H1 (cell line): Measurements from ENCODE around the gene GLRA1. TPM values are rescaled to one million over a fixed set of nuclear protein-coding genes. Genes with fewer than 3 reads are reported as not detected.

Source experiments
- CTCF ChIA-PET: fragments of 300-600 bp; sonication (Branson Sonifier 250); formaldehyde crosslinking; loops from one replicate; lab custom pipeline; 2021; ENCODE audit not compliant: partially characterized antibody; lab: Charles Lee
- POLR2A ChIA-PET: fragments of 300-600 bp; sonication (Branson Sonifier 250); formaldehyde crosslinking; loops from one replicate; lab custom pipeline; 2021; ENCODE audit warnings: inconsistent platforms; ENCODE audit not compliant: partially characterized antibody; lab: Charles Lee
- DNase-seq, 2 experiments: peaks; one replicate each; pipeline versions ENCODE4 v3.0.0 to v3.0.0-alpha.2; 2010 to 2022; ENCODE audit warnings: low spot score in 2 of 2, low read depth in 1 of 2, mixed read lengths in 1 of 2
- FAIRE-seq: peaks from 2 replicates; lab custom pipeline; 2011; peaks lifted over from hg19 to GRCh38; lab: Jason Lieb, UNC
- H2AFZ ChIP-seq: 2 replicates; pipeline ENCODE4 v1.8.1; 2012; ENCODE audit warnings: low read length, inconsistent platforms
- H2AK5ac ChIP-seq: 2 replicates; pipeline ENCODE4 v1.6.1; 2013; ENCODE audit warnings: low read depth, low read length
- H2BK120ac ChIP-seq: replicated peaks from 2 replicates; pipeline ENCODE3; 2013; ENCODE audit warnings: low read depth, low read length, inconsistent platforms
- H2BK12ac ChIP-seq: 2 replicates; pipeline ENCODE4 v1.6.1; 2013; ENCODE audit warnings: low read depth, low read length
- H2BK15ac ChIP-seq: 2 replicates; pipeline ENCODE4 v1.6.1; 2013; ENCODE audit warnings: low read length
- H2BK20ac ChIP-seq: 2 replicates; pipeline ENCODE4 v1.6.1; 2013; ENCODE audit warnings: low read length
- H2BK5ac ChIP-seq: 2 replicates; pipeline ENCODE4 v1.6.1; 2013; ENCODE audit warnings: low read depth, low read length
- H3K14ac ChIP-seq: 2 replicates; pipeline ENCODE4 v1.6.1; 2013; ENCODE audit warnings: inconsistent platforms; ENCODE audit not compliant: insufficient read length
- H3K18ac ChIP-seq: 2 replicates; pipeline ENCODE4 v1.6.1; 2013; ENCODE audit warnings: low read length; ENCODE audit errors: extremely low read depth
- H3K23ac ChIP-seq: 2 replicates; pipeline ENCODE4 v1.6.1; 2013; ENCODE audit warnings: inconsistent platforms; ENCODE audit not compliant: insufficient read length
- H3K23me2 ChIP-seq: 2 replicates; pipeline ENCODE4 v1.6.1; 2013; ENCODE audit warnings: low read depth, low read length
- H3K27ac ChIP-seq: 2 replicates; pipeline ENCODE4 v1.6.1; 2011; ENCODE audit warnings: low read depth, low read length, inconsistent platforms
- H3K27me3 ChIP-seq, 4 experiments: replicated peaks in 1 of 4; 1 replicate in 1 of 4; 2 replicates in 3 of 4; pipeline versions ENCODE4 v1.6.1 to v1.8.1; 2011 to 2013; ENCODE audit warnings: low read length in 3 of 4, mild to moderate bottlenecking in 3 of 4, inconsistent platforms in 2 of 4, mixed read lengths in 2 of 4, moderate library complexity in 1 of 4; ENCODE audit not compliant: control insufficient read depth in 3 of 4, insufficient read depth in 3 of 4; ENCODE audit errors: extremely low read depth in 1 of 4
- H3K36me3 ChIP-seq, 4 experiments: 2 replicates each; pipeline versions ENCODE4 v1.6.1 to v1.8.1; 2011 to 2013; ENCODE audit warnings: mild to moderate bottlenecking in 4 of 4, low read length in 3 of 4, moderate library complexity in 2 of 4, control low read depth in 1 of 4, inconsistent platforms in 1 of 4; ENCODE audit not compliant: insufficient read depth in 4 of 4, control insufficient read depth in 2 of 4
- H3K4ac ChIP-seq: replicated peaks from 2 replicates; pipeline ENCODE3; 2013; ENCODE audit warnings: low read length, low read depth, mixed read lengths, inconsistent platforms; ENCODE audit not compliant: insufficient read length
- H3K4me1 ChIP-seq, 4 experiments: replicated peaks in 1 of 4; 1 replicate in 1 of 4; 2 replicates in 3 of 4; pipeline versions ENCODE4 v1.6.1 to v1.8.1; 2011 to 2013; ENCODE audit warnings: low read length in 3 of 4, inconsistent platforms in 2 of 4, mixed read lengths in 1 of 4; ENCODE audit not compliant: insufficient read depth in 4 of 4, control insufficient read depth in 3 of 4
- H3K4me2 ChIP-seq, 2 experiments: 2 replicates each; pipeline versions ENCODE4 v1.6.1 to v1.8.1; 2011 to 2013; ENCODE audit warnings: low read depth in 2 of 2, low read length in 2 of 2, control low read depth in 1 of 2, inconsistent platforms in 1 of 2, mild to moderate bottlenecking in 1 of 2; ENCODE audit not compliant: insufficient read depth in 1 of 2
- H3K4me3 ChIP-seq, 4 experiments: fragments of 200-600, 300-600 bp in 1 of 4; sonication (generic), shearing (Covaris generic), sonication (Bioruptor Twin) in 1 of 4; 2 replicates each; pipeline versions ENCODE4 v1.5.1 to v1.8.1; 2011 to 2016; ENCODE audit warnings: low read length in 4 of 4, low read depth in 3 of 4, control low read depth in 2 of 4, inconsistent platforms in 2 of 4, mild to moderate bottlenecking in 2 of 4, mixed read lengths in 1 of 4, moderate library complexity in 1 of 4; ENCODE audit not compliant: insufficient read depth in 2 of 4; ENCODE audit errors: extremely low read depth in 1 of 4
- H3K56ac ChIP-seq: replicated peaks from 2 replicates; pipeline ENCODE3; 2013; ENCODE audit warnings: low read depth, mild to moderate bottlenecking, mixed read lengths, low read length, inconsistent platforms; ENCODE audit not compliant: insufficient read length
- H3K79me1 ChIP-seq: 2 replicates; pipeline ENCODE4 v1.6.1; 2013; ENCODE audit warnings: low read depth, low read length, control low read depth
- H3K79me2 ChIP-seq, 2 experiments: 2 replicates each; pipeline versions ENCODE4 v1.6.1 to v1.8.1; 2012 to 2013; ENCODE audit warnings: low read length in 2 of 2, mild to moderate bottlenecking in 2 of 2, inconsistent platforms in 1 of 2; ENCODE audit not compliant: insufficient read depth in 2 of 2, control insufficient read depth in 1 of 2
- H3K9ac ChIP-seq, 4 experiments: replicated peaks in 1 of 4; 1 replicate in 1 of 4; 2 replicates in 3 of 4; pipeline versions ENCODE4 v1.6.1 to v1.8.1; 2011 to 2013; ENCODE audit warnings: low read depth in 3 of 4, low read length in 3 of 4, control low read depth in 2 of 4, mild to moderate bottlenecking in 2 of 4, moderate library complexity in 2 of 4, inconsistent platforms in 1 of 4; ENCODE audit errors: extremely low read depth in 1 of 4
- H3K9me3 ChIP-seq, 2 experiments: 2 replicates each; pipeline versions ENCODE4 v1.6.1 to v1.8.1; 2012 to 2013; ENCODE audit warnings: mild to moderate bottlenecking in 2 of 2, moderate library complexity in 2 of 2, control low read depth in 1 of 2, inconsistent platforms in 1 of 2, low read depth in 1 of 2, low read length in 1 of 2, mixed read lengths in 1 of 2; ENCODE audit not compliant: insufficient read depth in 2 of 2
- H4K20me1 ChIP-seq, 2 experiments: replicated peaks in 1 of 2; 2 replicates each; pipeline versions ENCODE3 to v1.8.1; 2011 to 2013; ENCODE audit warnings: inconsistent platforms in 2 of 2, low read length in 2 of 2, mild to moderate bottlenecking in 1 of 2; ENCODE audit not compliant: insufficient read depth in 2 of 2, control insufficient read depth in 1 of 2
- H4K5ac ChIP-seq: 2 replicates; pipeline ENCODE4 v1.6.1; 2013; ENCODE audit warnings: low read length, low read depth, mixed read lengths, inconsistent platforms; ENCODE audit not compliant: insufficient read length
- H4K8ac ChIP-seq: 2 replicates; pipeline ENCODE4 v1.8.0; 2013; ENCODE audit warnings: mild to moderate bottlenecking, moderate library complexity, low read length, inconsistent platforms; ENCODE audit not compliant: insufficient read depth; ENCODE audit errors: extremely low read depth
- H4K91ac ChIP-seq: replicated peaks from 2 replicates; pipeline ENCODE3; 2013; ENCODE audit warnings: low read length, mixed read lengths, inconsistent platforms; ENCODE audit not compliant: insufficient read length
- ATF2 ChIP-seq: IDR thresholded peaks from 2 replicates; pipeline ENCODE4 v1.6.1; 2012; ENCODE audit warnings: low read length, inconsistent platforms
- FOSL1 ChIP-seq: IDR thresholded peaks from 2 replicates; pipeline ENCODE4 v1.6.1; 2011; ENCODE audit warnings: mild to moderate bottlenecking, low read depth, low read length, moderate library complexity; ENCODE audit not compliant: insufficient read depth
- GABPA ChIP-seq: IDR thresholded peaks from 2 replicates; pipeline ENCODE4 v1.6.1; 2011; ENCODE audit warnings: mild to moderate bottlenecking, low read length, moderate library complexity, borderline replicate concordance; ENCODE audit not compliant: insufficient read depth
- HDAC6 ChIP-seq: IDR thresholded peaks from one replicate; pipeline ENCODE4 v1.7.1; 2012; ENCODE audit warnings: low read depth, mild to moderate bottlenecking, inconsistent platforms, low read length, moderate library complexity
- JUN ChIP-seq: IDR thresholded peaks from 2 replicates; pipeline ENCODE4 v1.6.1; 2011; ENCODE audit warnings: low read depth, mild to moderate bottlenecking, improper control_type of control experiment, low read length
- MAFK ChIP-seq: IDR thresholded peaks from 2 replicates; pipeline ENCODE4 v1.6.1; 2012; ENCODE audit warnings: low read depth, mild to moderate bottlenecking, improper control_type of control experiment, low read length
- MAX ChIP-seq: IDR thresholded peaks from 2 replicates; pipeline ENCODE4 v1.6.1; 2012; ENCODE audit warnings: inconsistent platforms
- NRF1 ChIP-seq: IDR thresholded peaks from 2 replicates; pipeline ENCODE4 v1.6.1; 2011; ENCODE audit warnings: mild to moderate bottlenecking, low read depth, low read length, improper control_type of control experiment
- POLR2AphosphoS5 ChIP-seq: IDR thresholded peaks from 2 replicates; pipeline ENCODE4 v1.6.1; 2011; ENCODE audit warnings: low read depth, low read length
- SAP30 ChIP-seq: fragments of 300-600 bp; sonication (generic); IDR thresholded peaks from 2 replicates; pipeline ENCODE4 v1.7.1; 2012; ENCODE audit warnings: low read length, moderate library complexity, mild to moderate bottlenecking, inconsistent platforms; ENCODE audit not compliant: insufficient read depth, insufficient replicate concordance
- SP1 ChIP-seq: IDR thresholded peaks from 2 replicates; pipeline ENCODE4 v1.6.1; 2011; ENCODE audit warnings: low read depth, low read length
- TBP ChIP-seq: IDR thresholded peaks from 2 replicates; pipeline ENCODE4 v1.6.1; 2011; ENCODE audit warnings: low read depth, low read length, improper control_type of control experiment
- YY1 ChIP-seq: IDR thresholded peaks from 2 replicates; pipeline ENCODE4 v1.6.1; 2011; ENCODE audit warnings: low read depth, mild to moderate bottlenecking, low read length
- WGBS, 2 experiments: shearing (Covaris generic) in 1 of 2; methylation state at CpG; one replicate each; pipeline versions ENCODE4 v1.1.6 to v1.1.7; 2013 to 2015; ENCODE audit warnings: low lambda C conversion rate in 2 of 2, mixed read lengths in 2 of 2, inconsistent platforms in 1 of 2, low coverage in 1 of 2, missing lambda C conversion rate in 1 of 2; ENCODE audit not compliant: insufficient replicate concordance in 2 of 2, insufficient coverage in 1 of 2, insufficient read length in 1 of 2; ENCODE audit errors: extremely low coverage in 1 of 2, missing lambda C conversion rate in 1 of 2; 5-methylcytosine and 5-hydroxymethylcytosine counted together
- polyA plus RNA-seq, 7 experiments: library from polyadenylated mRNA; depleted of rRNA in 3 of 7; stranded (reverse) in 5 of 7; unstranded in 2 of 7; fragments of >200 nt in 5 of 7; fragments of 200-250 nt in 2 of 7; gene quantifications; 1 replicate in 5 of 7; 2 replicates in 1 of 7; 4 replicates in 1 of 7; pipeline versions ENCODE4 v1.2.1 to v1.2.3, GENCODE V29; 2011 to 2013; ENCODE audit warnings: missing spikeins in 2 of 7, mixed read lengths in 2 of 7
- total RNA-seq: library from RNA; stranded (reverse); fragmentation: NEBNext Ultra II Directional; extraction: Animal tissue kit (Norgen Biotek cat#: 25700); gene quantifications from 2 replicates; pipeline ENCODE4 v1.2.1, GENCODE V29; 2021

Gene GLRA1
- total and polyA plus RNA-seq, 2 of the 8 experiments (the other 6 are each of a cell fraction or from before 2014, with no cell fraction given), result not detected

- Histone ChIP-seq H3K4ac (no peak overlapping the region), H3K79me1 (no peaks in the 10 kb centered on the region), H2BK20ac (no peak overlapping the region), H4K5ac (no peak overlapping the region), H2AK5ac (no peak overlapping the region), H3K14ac (no peak overlapping the region), H4K8ac (no peak overlapping the region), H3K4me2 (no peak overlapping the region; a peak in 1 of 4 replicates), H3K18ac (no peak overlapping the region), H2BK12ac (no peak overlapping the region), H3K79me2 (no peaks in the 10 kb centered on the region), H3K4me3 (no peak overlapping the region), H3K9me3 (no peaks in the 10 kb centered on the region), H3K27ac (no peak overlapping the region), H3K36me3 (no peaks in the 10 kb centered on the region), H2BK5ac (no peak overlapping the region), H4K91ac (no peak overlapping the region), H2BK120ac (no peak overlapping the region), H3K4me1 (peaks cover 0 to 2% (median 0%) of the 10 kb centered on the region in 4 experiments; a peak in 1 of 7 replicates), H3K27me3 (peaks cover 1 to 31% (median 17%) of the 10 kb centered on the region in 4 experiments), H3K23me2 (no peaks in the 10 kb centered on the region), H3K56ac (no peak overlapping the region), H3K9ac (no peak overlapping the region), H3K23ac (no peak overlapping the region), H2AFZ (no peak overlapping the region), H2BK15ac (no peak overlapping the region), H4K20me1 (no peaks in the 10 kb centered on the region)
- FAIRE-seq, result peak; percentile 13
- 74% methylated on average over 3 of the region's 3 CpGs; no CpG with 5 or more reads in 1 of the 2 experiments for WGBS, 2 experiments
- ChIA-PET POLR2A (no interaction called here), CTCF (interaction anchor here (1.2 to 4.0 kb wide), 4 partner anchors 13 to 437 kb away, joined by 3 to 22 read pairs (median 4); partner anchors contain the start of gene GLRA1)
- DNase-seq, result no peak
- TF ChIP-seq HDAC6 (no peak), TBP (no peak), JUN (no peak), FOSL1 (no peak), POLR2AphosphoS5 (no peak), SP1 (no peak), GABPA (no peak), MAX (no peak), MAFK (no peak), SAP30 (no peak), NRF1 (no peak), ATF2 (no peak), YY1 (no peak)
Observed at GRCh38 chr5:151912360-151912759, 12.3 kb downstream of the GLRA1 start.
